Lung (tissue), 12 donors: Measurements from ENCODE around the gene SNAP25. TPM values are rescaled to one million over a fixed set of nuclear protein-coding genes. Genes with fewer than 3 reads are reported as not detected.

Experiments
- ATAC-seq: fragments of 200-7000 bp; cut with Tn5 transposase; one replicate; pipeline ENCODE4 v1.9.1; 2020; ENCODE audit warnings: moderate number of reproducible peaks; ENCODE audit not compliant: insufficient read depth, low FRiP score
- DNase-seq, 3 donors: peaks; one replicate each; pipeline ENCODE4 v3.0.0-alpha.2; 2013 to 2017
- H3K27ac ChIP-seq, 2 donors: one replicate each; pipeline ENCODE4 v1.5.1; 2013; ENCODE audit warnings: mild to moderate bottlenecking in 2 of 2, moderate library complexity in 2 of 2, control low read depth in 1 of 2, inconsistent platforms in 1 of 2, low read depth in 1 of 2, low read length in 1 of 2
- H3K27me3 ChIP-seq, 3 donors: one replicate each; pipeline ENCODE4 v1.5.1; 2013; ENCODE audit warnings: low read length in 2 of 3; ENCODE audit not compliant: control insufficient read depth in 3 of 3, insufficient read depth in 3 of 3
- H3K36me3 ChIP-seq, 4 donors: one replicate each; pipeline ENCODE4 v1.5.1; 2013; ENCODE audit warnings: low read length in 4 of 4, mild to moderate bottlenecking in 1 of 4, moderate library complexity in 1 of 4; ENCODE audit not compliant: control insufficient read depth in 4 of 4, insufficient read depth in 4 of 4
- H3K4me1 ChIP-seq, 5 donors: one replicate each; pipeline ENCODE4 v1.5.1; 2013; ENCODE audit warnings: low read length in 5 of 5, mild to moderate bottlenecking in 2 of 5, moderate library complexity in 1 of 5; ENCODE audit not compliant: control insufficient read depth in 5 of 5, insufficient read depth in 5 of 5
- H3K4me3 ChIP-seq: one replicate; pipeline ENCODE4 v1.5.1; 2013; ENCODE audit warnings: mild to moderate bottlenecking, control low read depth, moderate library complexity
- H3K9ac ChIP-seq, 2 donors: one replicate each; pipeline ENCODE4 v1.5.1; 2013; ENCODE audit warnings: low read length in 2 of 2, control low read depth in 1 of 2; ENCODE audit not compliant: insufficient read depth in 1 of 2
- H3K9me3 ChIP-seq, 4 donors: one replicate each; pipeline ENCODE4 v1.5.1; 2013; ENCODE audit warnings: low read length in 3 of 4, mild to moderate bottlenecking in 1 of 4, moderate library complexity in 1 of 4; ENCODE audit not compliant: control insufficient read depth in 4 of 4, insufficient read depth in 3 of 4
- WGBS, 2 donors: extraction: QIAGEN DNeasy Blood & Tissue Kit; methylation state at CpG; one replicate each; pipeline ENCODE4 v1.1.7; 2013; 5-methylcytosine and 5-hydroxymethylcytosine counted together
- polyA plus RNA-seq, 2 donors: library from polyadenylated mRNA; stranded (reverse); fragments of 200-250 nt; gene quantifications; one replicate each; pipeline ENCODE4 v1.2.1, GENCODE V29; 2013
- total RNA-seq, 2 donors: library from RNA; depleted of rRNA in 1 of 2; stranded (reverse); fragments of >200 nt in 1 of 2; gene quantifications; one replicate each; pipeline ENCODE4 v1.2.1, GENCODE V29; 2014 to 2021
- TF ChIP-seq, protein P1 (sequence below): IDR thresholded peaks from 2 replicates; pipeline ENCODE4 v1.5.1; 2012; ENCODE audit warnings: mild to moderate bottlenecking; ENCODE audit errors: control extremely low read depth, extremely low read depth
- donor health status: control.
- donor health status: control.
- donor health status: Bipolar disorder and iron deficiency.
- donor health status: healthy.
- donor health status: DM: yes; HTN: yes; CAD: no.

Gene SNAP25
- total and polyA plus RNA-seq, 4 donors: 0.14 to 5.4 (median 0.85) TPM

DNA sequence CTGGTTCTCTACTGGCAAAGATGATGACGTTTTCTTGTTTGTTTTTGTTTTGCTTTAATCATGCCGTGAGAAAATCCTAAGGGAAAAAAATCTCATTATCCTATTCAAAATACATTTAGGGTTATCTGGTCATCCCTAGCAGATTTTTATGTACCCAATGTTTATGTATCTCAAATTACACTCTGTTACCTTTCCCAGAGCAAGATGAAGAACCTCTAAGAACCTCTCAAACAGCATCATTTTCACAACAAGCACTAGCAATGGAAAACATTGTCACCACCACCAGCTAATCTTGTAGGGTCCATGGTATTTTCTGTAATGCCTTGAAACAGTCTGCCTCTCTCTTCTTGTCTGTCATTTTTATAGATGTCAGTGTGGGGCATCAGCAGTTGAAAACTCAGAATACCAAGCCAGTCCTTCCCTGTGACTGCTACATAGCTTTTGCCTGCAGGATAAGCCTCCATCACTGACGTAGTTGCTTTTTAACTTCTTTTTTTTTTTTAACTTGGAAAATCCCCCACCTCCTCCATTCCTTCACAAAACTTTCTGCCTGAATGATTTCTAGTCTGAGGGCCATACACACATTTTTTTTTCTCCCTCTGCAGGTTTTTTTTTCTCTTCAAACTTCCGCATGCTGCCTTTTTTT is 2.4 kb upstream of the SNAP25 start:
- Histone ChIP-seq H3K27me3 (peaks cover 6 to 30% (median 13%) of the 10 kb centered on the region in 3 donors), H3K9ac (no peak overlapping the region), H3K27ac (no peak overlapping the region), H3K9me3 (peaks cover 0 to 9% (median 0%) of the 10 kb centered on the region in 4 donors), H3K4me3 (no peak overlapping the region), H3K4me1 (peaks cover 0 to 18% (median 3%) of the 10 kb centered on the region in 5 donors), H3K36me3 (no peaks in the 10 kb centered on the region)
- TF ChIP-seq, protein P1, sequence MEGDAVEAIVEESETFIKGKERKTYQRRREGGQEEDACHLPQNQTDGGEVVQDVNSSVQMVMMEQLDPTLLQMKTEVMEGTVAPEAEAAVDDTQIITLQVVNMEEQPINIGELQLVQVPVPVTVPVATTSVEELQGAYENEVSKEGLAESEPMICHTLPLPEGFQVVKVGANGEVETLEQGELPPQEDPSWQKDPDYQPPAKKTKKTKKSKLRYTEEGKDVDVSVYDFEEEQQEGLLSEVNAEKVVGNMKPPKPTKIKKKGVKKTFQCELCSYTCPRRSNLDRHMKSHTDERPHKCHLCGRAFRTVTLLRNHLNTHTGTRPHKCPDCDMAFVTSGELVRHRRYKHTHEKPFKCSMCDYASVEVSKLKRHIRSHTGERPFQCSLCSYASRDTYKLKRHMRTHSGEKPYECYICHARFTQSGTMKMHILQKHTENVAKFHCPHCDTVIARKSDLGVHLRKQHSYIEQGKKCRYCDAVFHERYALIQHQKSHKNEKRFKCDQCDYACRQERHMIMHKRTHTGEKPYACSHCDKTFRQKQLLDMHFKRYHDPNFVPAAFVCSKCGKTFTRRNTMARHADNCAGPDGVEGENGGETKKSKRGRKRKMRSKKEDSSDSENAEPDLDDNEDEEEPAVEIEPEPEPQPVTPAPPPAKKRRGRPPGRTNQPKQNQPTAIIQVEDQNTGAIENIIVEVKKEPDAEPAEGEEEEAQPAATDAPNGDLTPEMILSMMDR: no peak
- ATAC-seq (no peak), DNase-seq (peak in 2 of 3 donors; percentile 26 to 29)
- WGBS, 2 donors: 36 to 52% methylated on average over 4 of the region's 4 CpGs

- H3K4me1 ChIP-seq: peaks cover 0 to 18% (median 3%) of the 10 kb centered on the region in 5 donors
- peak; percentile 79 to 82 (median 79) for DNase-seq
- H3K9ac ChIP-seq: peak overlapping the region in 1 of 2 donors; percentile 72
- H3K4me3 ChIP-seq: no peak overlapping the region
- TF ChIP-seq, protein P1: no peak
- WGBS, 2 donors: 1 to 3% methylated on average over 40 of the region's 40 CpGs
- peak overlapping the region in 1 of 2 donors; percentile 32 for H3K27ac ChIP-seq
- H3K27me3 ChIP-seq: peaks cover 6 to 33% (median 13%) of the 10 kb centered on the region in 3 donors
- peak; percentile 35 for ATAC-seq
- no peaks in the 10 kb centered on the region for H3K36me3 ChIP-seq
- peaks cover 0 to 11% (median 0%) of the 10 kb centered on the region in 4 donors for H3K9me3 ChIP-seq
Observed at GRCh38 chr20:10217721-10218410, 764 bp upstream of the SNAP25 start.

DNA sequence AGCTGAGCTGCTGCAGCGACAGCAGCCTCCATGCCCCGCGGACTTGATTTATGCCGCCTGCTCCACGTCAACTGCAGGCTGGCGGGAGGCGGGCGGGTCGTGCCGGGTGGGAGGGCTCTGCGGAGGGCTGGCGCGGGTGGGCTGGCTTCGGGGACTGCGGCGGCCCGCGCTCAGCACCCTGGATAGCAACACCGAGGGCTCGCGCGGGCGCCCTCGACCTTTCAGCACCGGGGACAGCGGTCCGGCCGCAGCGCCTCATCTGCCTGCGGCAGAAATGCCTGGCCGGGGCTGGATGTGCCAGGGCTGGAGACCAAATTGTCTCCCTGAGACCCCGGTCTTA is 792 bp downstream of the SNAP25 start:
- WGBS, 2 donors: 0 to 3% methylated on average over 32 of the region's 32 CpGs
- peaks cover 0 to 9% (median 0%) of the 10 kb centered on the region in 4 donors for H3K9me3 ChIP-seq
- TF ChIP-seq, protein P1: no peak
- H3K36me3 ChIP-seq: no peaks in the 10 kb centered on the region
- peak overlapping the region in 1 of 2 donors; percentile 16 for H3K9ac ChIP-seq
- peak; percentile 90 for ATAC-seq
- peak; percentile 92 to 93 (median 93) for DNase-seq
- H3K4me1 ChIP-seq: peaks cover 0 to 18% (median 3%) of the 10 kb centered on the region in 5 donors
- H3K4me3 ChIP-seq: no peak overlapping the region
- peaks cover 6 to 34% (median 8%) of the 10 kb centered on the region in 3 donors for H3K27me3 ChIP-seq
- H3K27ac ChIP-seq: no peak overlapping the region
